ENCODE measurements around the gene CCDC180.

- no peak for TF ChIP-seq CTCF (IDR thresholded peaks at IDR 0.05)
- TF ChIP-seq POLR2A (IDR thresholded peaks at IDR 0.05), result no peak
Measured at GRCh38 chr9:97324954-97325353, 17.5 kb downstream of the CCDC180 start.

Data from heart left ventricle (tissue), 13 donors.